ENCODE measurements around the gene MEF2A. TPM values are rescaled to one million over a fixed set of nuclear protein-coding genes. Genes with fewer than 3 reads are reported as not detected.
"Not testable (repeated sequence)": the region's sequence is repeated elsewhere in the genome, so short reads cannot be mapped to it uniquely, and the experiment has no call there.

MEF2A gene
- total RNA-seq, 1 experiment from 2014 or later, result 5.8 TPM

DNA sequence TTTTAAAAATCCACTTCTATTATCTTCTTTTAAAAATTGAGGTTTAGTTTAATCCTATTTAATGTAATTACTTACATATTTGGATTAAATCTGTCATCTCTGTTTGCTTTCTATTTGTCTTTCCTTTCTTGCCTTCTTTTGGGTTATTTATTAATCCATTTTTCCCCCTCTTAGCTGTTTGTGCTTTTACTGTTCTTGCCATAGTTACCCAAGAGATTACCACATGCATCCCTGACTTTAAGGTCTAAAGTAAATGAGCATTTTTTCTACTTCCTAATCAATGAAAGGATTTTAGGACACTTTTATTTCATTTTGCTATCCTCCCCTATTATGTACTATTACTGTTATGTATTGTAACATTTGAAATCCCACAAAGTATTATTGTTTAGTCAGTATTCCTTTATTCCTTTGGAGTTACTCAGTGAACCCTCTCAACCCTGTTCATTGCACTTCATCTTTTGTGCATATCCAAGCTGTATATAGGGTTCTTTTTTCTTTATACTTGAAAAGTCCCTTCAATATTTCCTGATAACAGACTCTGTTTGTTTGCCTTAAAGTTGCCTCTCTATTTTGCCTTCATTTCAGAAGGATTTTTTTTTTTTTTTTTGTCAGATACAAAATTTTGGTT is 62.7 kb downstream of the MEF2A start:
- in situ Hi-C loops (cut with HindIII; ENCODE audit: low pct_unique_long_range_greater_than_20kb, low sequenced_read_pairs), result no loop called here
- no peak for DNase-seq (ENCODE audit: low read depth)

DNA sequence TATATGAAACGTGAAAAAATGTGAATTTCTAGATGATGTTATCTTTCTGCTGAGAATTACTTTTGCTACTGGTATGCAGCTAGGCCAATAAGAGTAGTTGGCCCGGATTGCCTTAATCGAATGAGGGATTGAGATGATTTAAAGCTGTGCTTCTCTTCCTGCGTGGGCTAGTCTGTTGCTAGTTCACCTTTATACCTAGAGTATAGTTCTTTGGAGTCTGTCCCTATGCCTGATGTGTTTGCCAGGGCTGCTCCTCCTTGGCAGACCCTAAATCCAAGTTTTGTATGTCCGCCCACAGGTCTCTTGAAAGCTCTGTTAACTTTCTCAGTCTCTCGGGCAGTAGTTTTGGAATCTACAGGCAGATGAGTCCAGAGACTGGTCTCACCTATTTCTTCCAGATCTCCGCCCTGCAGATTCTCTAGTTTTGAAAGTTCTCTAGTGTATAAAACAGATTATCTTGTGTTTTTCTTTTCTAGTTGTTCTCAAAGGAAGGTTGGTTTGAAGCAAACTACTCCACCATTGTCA is 64.9 kb downstream of the MEF2A start:
- in situ Hi-C loops (cut with HindIII; ENCODE audit: low pct_unique_long_range_greater_than_20kb, low sequenced_read_pairs), result no loop called here
- DNase-seq (ENCODE audit: low read depth), result no peak

DNA sequence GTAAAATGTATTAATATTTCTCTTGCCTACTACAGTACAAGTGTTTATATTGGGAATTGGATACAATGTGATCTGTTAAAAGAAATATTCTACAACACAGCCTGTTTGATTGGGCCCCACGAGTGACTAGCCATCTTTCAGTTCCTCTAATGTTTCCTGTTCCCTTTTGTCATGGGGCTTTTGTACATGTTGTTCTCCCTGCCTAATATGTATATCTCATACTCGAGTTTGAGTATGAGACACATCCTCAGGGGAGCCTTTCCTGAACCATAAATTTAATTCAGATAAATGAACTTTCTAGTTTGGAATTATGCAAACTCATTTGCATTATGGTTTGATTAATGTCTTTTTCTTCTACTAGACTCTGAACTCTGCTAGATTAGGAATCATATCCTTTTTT is 65.5 kb downstream of the MEF2A start:
- no peak for DNase-seq (ENCODE audit: low read depth)
- in situ Hi-C loops (cut with HindIII; ENCODE audit: low pct_unique_long_range_greater_than_20kb, low sequenced_read_pairs), result no loop called here

- no peak for DNase-seq (ENCODE audit: low read depth)
- in situ Hi-C loops (cut with HindIII; ENCODE audit: low pct_unique_long_range_greater_than_20kb, low sequenced_read_pairs), result no loop called here
Observed at GRCh38 chr15:99632521-99632920, 66.7 kb downstream of the MEF2A start.

GRCh38 chr15:99633655-99634054 is 67.9 kb downstream of the MEF2A start:
- DNase-seq (ENCODE audit: low read depth), result no peak

DNA sequence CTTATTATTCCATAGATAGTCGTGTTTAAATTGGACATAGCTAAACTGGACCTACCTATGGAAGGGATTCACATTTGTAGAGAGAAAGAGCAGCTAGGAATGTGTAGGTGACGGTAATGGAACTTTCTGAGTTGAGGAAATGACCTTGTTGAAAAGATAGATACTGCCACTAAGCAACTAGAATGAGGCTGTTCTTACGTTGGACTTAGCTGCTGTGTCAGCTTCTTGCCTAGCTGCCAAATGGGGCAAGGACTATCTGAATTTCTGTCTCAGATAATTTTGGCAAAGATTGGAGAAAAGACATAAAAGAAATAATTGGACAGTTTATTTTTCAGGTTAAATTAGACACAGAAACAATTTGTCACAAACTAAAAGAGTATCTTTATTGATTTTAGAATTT is 68.8 kb downstream of the MEF2A start:
- in situ Hi-C loops (cut with HindIII; ENCODE audit: low pct_unique_long_range_greater_than_20kb, low sequenced_read_pairs), result no loop called here
- no peak for DNase-seq (ENCODE audit: low read depth)

More at GRCh38 chr15:99633655-99634054, 67.9 kb downstream of the MEF2A start:
- in situ Hi-C loops (cut with HindIII; ENCODE audit: low pct_unique_long_range_greater_than_20kb, low sequenced_read_pairs), result no loop called here

DNA sequence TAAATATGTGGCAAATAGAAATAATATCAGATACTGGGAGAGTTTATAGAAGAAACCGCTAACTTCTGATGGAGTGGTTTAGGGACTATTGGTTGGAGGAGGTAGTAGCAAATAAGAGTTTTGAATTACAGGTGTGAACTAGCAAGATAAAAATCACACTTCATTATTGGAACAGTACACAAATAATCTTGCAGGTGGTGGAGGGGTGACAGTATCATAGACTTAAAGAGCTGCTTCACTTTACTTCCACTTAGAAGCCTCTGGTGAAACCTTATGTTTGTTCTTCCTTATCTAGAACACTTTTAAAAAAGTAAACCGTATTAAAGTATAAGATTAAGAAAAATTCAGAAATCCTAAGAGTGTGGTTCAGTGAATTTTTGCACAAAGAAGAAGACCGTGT is 69.4 kb downstream of the MEF2A start:
- in situ Hi-C loops (cut with HindIII; ENCODE audit: low pct_unique_long_range_greater_than_20kb, low sequenced_read_pairs), result no loop called here
- DNase-seq (ENCODE audit: low read depth), result no peak

- no peak for DNase-seq (ENCODE audit: low read depth)
- in situ Hi-C loops (cut with HindIII; ENCODE audit: low pct_unique_long_range_greater_than_20kb, low sequenced_read_pairs), result no loop called here
Observed at GRCh38 chr15:99635794-99636193, 70.0 kb downstream of the MEF2A start.

- no peak for DNase-seq (ENCODE audit: low read depth)
- in situ Hi-C loops (cut with HindIII; ENCODE audit: low pct_unique_long_range_greater_than_20kb, low sequenced_read_pairs), result no loop called here
Observed at GRCh38 chr15:99644913-99645542, 79.2 kb downstream of the MEF2A start.

DNA sequence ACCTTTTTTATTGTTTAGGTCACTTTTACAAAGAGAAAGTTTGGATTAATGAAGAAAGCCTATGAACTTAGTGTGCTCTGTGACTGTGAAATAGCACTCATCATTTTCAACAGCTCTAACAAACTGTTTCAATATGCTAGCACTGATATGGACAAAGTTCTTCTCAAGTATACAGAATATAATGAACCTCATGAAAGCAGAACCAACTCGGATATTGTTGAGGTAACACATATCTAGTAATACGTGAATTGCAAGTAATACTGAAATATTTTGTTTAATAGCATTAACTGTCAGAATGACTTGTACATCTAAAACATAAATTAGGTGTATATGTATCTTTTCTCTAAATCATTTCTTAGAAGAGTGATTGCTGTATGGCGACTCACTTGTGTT is 79.8 kb downstream of the MEF2A start:
- no peak for DNase-seq (ENCODE audit: low read depth)
- in situ Hi-C loops (cut with HindIII; ENCODE audit: low pct_unique_long_range_greater_than_20kb, low sequenced_read_pairs), result no loop called here

DNA sequence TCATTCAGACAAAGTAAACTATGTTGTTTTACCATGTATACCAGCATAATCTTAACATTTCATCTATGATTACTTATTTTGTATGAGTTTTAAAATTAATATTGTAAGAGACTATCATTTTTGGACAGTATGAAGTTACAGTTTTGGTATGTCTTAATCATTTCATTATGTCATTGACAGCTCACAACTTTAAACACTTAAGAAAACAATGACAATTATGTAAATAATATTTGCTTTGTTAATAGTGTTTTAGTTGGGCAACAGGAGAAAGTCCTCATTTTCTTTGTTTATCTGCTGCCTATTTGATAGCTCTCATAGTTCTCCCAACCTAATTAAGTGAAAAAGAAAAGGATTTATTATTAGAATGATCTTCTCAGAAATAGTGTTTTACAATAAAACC is 80.2 kb downstream of the MEF2A start:
- DNase-seq (ENCODE audit: low read depth), result no peak
- in situ Hi-C loops (cut with HindIII; ENCODE audit: low pct_unique_long_range_greater_than_20kb, low sequenced_read_pairs), result no loop called here

DNA sequence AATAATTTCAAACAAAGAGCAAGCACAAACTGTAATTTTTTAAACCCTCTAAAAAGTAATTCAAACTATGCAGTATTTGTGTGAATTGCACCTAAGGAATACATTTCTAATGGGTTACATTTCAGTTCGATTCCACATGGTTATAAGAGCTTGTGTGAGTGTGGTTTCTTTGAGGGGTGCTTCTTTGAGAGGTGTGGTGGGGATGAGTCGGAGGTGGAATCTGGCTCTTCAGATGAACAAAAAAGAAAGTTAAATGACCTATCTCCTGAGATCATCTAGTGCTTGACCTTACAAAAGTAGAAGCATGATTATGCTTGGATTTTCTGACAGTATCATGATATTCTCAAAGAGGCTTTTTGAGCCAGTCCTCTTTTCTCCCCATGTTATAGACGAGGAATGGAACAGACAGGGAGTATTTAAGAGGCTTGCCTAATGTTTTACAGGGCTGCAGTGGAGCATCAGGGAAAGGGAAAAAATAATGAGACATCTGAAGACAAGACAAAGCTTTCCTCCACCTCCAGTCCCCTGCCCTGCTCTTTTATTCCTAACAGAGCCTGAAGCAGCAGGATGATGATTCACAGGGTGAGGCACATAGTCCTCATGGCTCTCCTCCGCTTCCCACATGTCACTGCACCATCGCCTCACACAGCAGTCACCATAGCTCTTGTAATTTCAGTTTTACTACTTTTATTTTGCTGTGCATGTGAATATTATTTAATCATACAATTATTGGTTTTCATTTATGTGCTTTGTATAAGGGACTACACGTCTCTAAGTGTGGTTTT is 85.4 kb downstream of the MEF2A start:
- DNase-seq (ENCODE audit: low read depth), result peak; percentile 4
- in situ Hi-C loops (cut with HindIII; ENCODE audit: low pct_unique_long_range_greater_than_20kb, low sequenced_read_pairs), result no loop called here

- in situ Hi-C loops (cut with HindIII; ENCODE audit: low pct_unique_long_range_greater_than_20kb, low sequenced_read_pairs), result no loop called here
- DNase-seq (ENCODE audit: low read depth), result no peak
Observed at GRCh38 chr15:99656205-99656604, 90.4 kb downstream of the MEF2A start.

DNA sequence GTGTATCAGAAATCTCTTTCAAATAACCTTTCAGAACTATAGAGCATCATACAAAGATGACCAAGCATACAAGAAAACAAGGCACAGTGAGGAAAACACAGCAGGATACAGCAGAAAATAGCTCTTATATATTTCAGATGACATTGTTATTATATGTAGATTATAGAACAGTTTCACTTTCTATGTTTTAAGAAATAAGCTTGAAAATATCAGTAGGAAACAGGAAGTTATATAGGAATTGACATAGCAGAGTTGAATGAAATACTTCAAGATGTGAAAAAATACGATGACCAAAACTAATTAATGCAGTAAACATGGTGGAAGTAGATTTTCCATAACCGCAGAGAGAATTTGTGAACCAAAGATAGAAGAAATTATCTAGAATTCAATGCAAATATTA is 92.2 kb downstream of the MEF2A start:
- in situ Hi-C loops (cut with HindIII; ENCODE audit: low pct_unique_long_range_greater_than_20kb, low sequenced_read_pairs), result no loop called here
- DNase-seq (ENCODE audit: low read depth), result no peak

DNA sequence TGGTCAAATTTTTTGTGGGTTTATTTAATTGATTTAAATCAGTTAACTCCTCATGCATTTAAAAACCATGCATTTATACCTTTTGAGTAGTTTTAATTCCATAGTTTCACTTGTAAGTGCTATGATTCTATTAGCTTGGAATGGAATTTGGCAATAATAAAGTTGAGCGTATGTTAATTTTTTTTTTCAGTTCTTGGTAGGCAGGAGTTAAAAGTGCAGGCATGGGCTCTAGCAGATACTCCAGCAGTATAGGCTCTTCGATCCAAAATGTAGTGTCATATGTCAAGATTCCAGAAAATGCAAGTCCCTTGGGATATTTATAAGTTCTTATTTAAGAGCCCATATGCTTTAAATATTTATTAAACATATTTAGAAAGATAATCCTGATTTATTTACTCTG is 97.1 kb downstream of the MEF2A start:
- no peak for DNase-seq (ENCODE audit: low read depth)
- in situ Hi-C loops (cut with HindIII; ENCODE audit: low pct_unique_long_range_greater_than_20kb, low sequenced_read_pairs), result no loop called here

GRCh38 chr15:99666073-99666472 is 100.3 kb downstream of the MEF2A start:
- DNase-seq (ENCODE audit: low read depth); in situ Hi-C loops (cut with HindIII; ENCODE audit: low pct_unique_long_range_greater_than_20kb, low sequenced_read_pairs): not testable (repeated sequence)

- in situ Hi-C loops (cut with HindIII; ENCODE audit: low pct_unique_long_range_greater_than_20kb, low sequenced_read_pairs), result no loop called here
- no peak for DNase-seq (ENCODE audit: low read depth)
Observed at GRCh38 chr15:99668533-99669182, 102.9 kb downstream of the MEF2A start.

- DNase-seq (ENCODE audit: low read depth), result no peak
- in situ Hi-C loops (cut with HindIII; ENCODE audit: low pct_unique_long_range_greater_than_20kb, low sequenced_read_pairs), result no loop called here
Observed at GRCh38 chr15:99669250-99669649, 103.5 kb downstream of the MEF2A start.

All from Caki2 (cell line).